K562 (cell line): ENCODE results near the gene KIF6. TPM values are rescaled to one million over a fixed set of nuclear protein-coding genes. Genes with fewer than 3 reads are reported as not detected.

ENCODE experiments used
- ATAC-seq: fragments of 200-7000 bp; cut with Tn5 transposase; 3 replicates; pipeline ENCODE4 v1.9.1; 2020; ENCODE audit warnings: moderate library complexity
- BruUV-seq: library from RNA; stranded (reverse); fragments of 400-500 nt; replicated peaks from 2 replicates; lab custom pipeline; 2021; lab: Mats Ljungman, UMichigan
- CTCF ChIA-PET: fragments of 300-600 bp; formaldehyde crosslinking; extraction: SDS; loops from one replicate; lab custom pipeline; 2021; ENCODE audit warnings: low intra/inter-chr PET ratio; lab: Yijun Ruan, JAX
- POLR2A ChIA-PET: fragments of 300-600, 350-650 bp; sonication (Branson Sonifier 250); formaldehyde crosslinking; extraction: SDS; loops from one replicate; lab custom pipeline; 2021; ENCODE audit warnings: antibody characterized with exemption, inconsistent platforms; lab: Yijun Ruan, JAX
- DNase-seq, 4 experiments: peaks; one replicate each; pipeline versions ENCODE4 v3.0.0 to v3.0.0-alpha.2; 2011 to 2018; ENCODE audit warnings: low spot score in 3 of 4, mixed read lengths in 3 of 4; ENCODE audit errors: extremely low read depth in 1 of 4
- FAIRE-seq: peaks from 2 replicates; lab custom pipeline; 2011; peaks lifted over from hg19 to GRCh38; lab: Jason Lieb, UNC
- H2AFZ ChIP-seq: 2 replicates; pipeline ENCODE4 v1.6.0; 2011; ENCODE audit warnings: low read depth, low read length, control low read depth, inconsistent platforms
- H3K27ac ChIP-seq: fragments of 200-600 bp; 3 replicates; pipeline ENCODE4 v1.8.0; 2011; ENCODE audit warnings: low read depth, mild to moderate bottlenecking, control low read depth, inconsistent platforms, low read length, moderate library complexity, mixed read lengths; ENCODE audit errors: extremely low read depth
- H3K27me3 ChIP-seq, 2 experiments: fragments of 300-600 bp in 1 of 2; 2 replicates in 1 of 2; 3 replicates in 1 of 2; pipeline versions ENCODE4 v1.6.0 to v1.8.0; 2011; ENCODE audit warnings: inconsistent platforms in 2 of 2, low read length in 2 of 2, mild to moderate bottlenecking in 1 of 2, mixed read lengths in 1 of 2, moderate library complexity in 1 of 2; ENCODE audit not compliant: control insufficient read depth in 2 of 2, insufficient read depth in 2 of 2
- H3K36me3 ChIP-seq: fragments of 300-600 bp; 3 replicates; pipeline ENCODE4 v1.8.0; 2011; ENCODE audit warnings: mild to moderate bottlenecking, low read length, inconsistent platforms; ENCODE audit not compliant: control insufficient read depth, insufficient read depth
- H3K4me1 ChIP-seq, 2 experiments: fragments of 200-600 bp in 1 of 2; replicated peaks in 1 of 2; 2 replicates in 1 of 2; 3 replicates in 1 of 2; pipeline versions ENCODE4 v1.5.1 to v1.8.0; 2011; ENCODE audit warnings: inconsistent platforms in 2 of 2, low read length in 2 of 2, mild to moderate bottlenecking in 1 of 2, mixed read lengths in 1 of 2, moderate library complexity in 1 of 2; ENCODE audit not compliant: control insufficient read depth in 2 of 2, insufficient read depth in 2 of 2
- H3K4me2 ChIP-seq: 2 replicates; pipeline ENCODE4 v1.6.1; 2011; ENCODE audit warnings: low read length, control low read depth, inconsistent platforms, mixed read lengths; ENCODE audit not compliant: insufficient read depth
- H3K4me3 ChIP-seq: fragments of 200-600 bp; sonication (generic), shearing (Covaris generic); 2 replicates; pipeline ENCODE4 v1.5.1; 2016; ENCODE audit warnings: control low read depth, inconsistent platforms
- H3K79me2 ChIP-seq: fragments of 200-600 bp; 3 replicates; pipeline ENCODE4 v1.8.0; 2011; ENCODE audit warnings: low read length, inconsistent platforms; ENCODE audit not compliant: control insufficient read depth, insufficient read depth
- H3K9ac ChIP-seq, 2 experiments: 2 replicates each; pipeline versions ENCODE4 v1.6.0 to v1.6.1; 2011; ENCODE audit warnings: low read depth in 2 of 2, low read length in 2 of 2, control low read depth in 1 of 2, inconsistent platforms in 1 of 2, mild to moderate bottlenecking in 1 of 2, mixed read lengths in 1 of 2; ENCODE audit not compliant: insufficient read depth in 1 of 2
- H3K9me1 ChIP-seq: one replicate; pipeline ENCODE4 v1.6.0; 2011; ENCODE audit warnings: inconsistent platforms, mild to moderate bottlenecking, low read length, moderate library complexity; ENCODE audit not compliant: control insufficient read depth, insufficient read depth
- H3K9me3 ChIP-seq: replicated peaks from 2 replicates; pipeline ENCODE4 v1.5.1; 2011; ENCODE audit warnings: low read depth, low read length, inconsistent platforms; ENCODE audit not compliant: control insufficient read depth, insufficient read depth
- H4K20me1 ChIP-seq: replicated peaks from 2 replicates; pipeline ENCODE4 v1.6.1; 2011; ENCODE audit warnings: low read length, inconsistent platforms, mixed read lengths; ENCODE audit not compliant: control insufficient read depth, insufficient read depth
- PCBP1 ChIP-seq: fragments of 200-400 bp; formaldehyde crosslinking; IDR thresholded peaks from 2 replicates; pipeline ENCODE4 v1.6.1; 2018; ENCODE audit warnings: mild to moderate bottlenecking, low read depth, low read length; ENCODE audit not compliant: poor library complexity, severe bottlenecking
- SMARCE1 ChIP-seq: fragments of 450-650 bp; IDR thresholded peaks from 2 replicates; pipeline ENCODE4 v1.7.1; 2016; ENCODE audit warnings: mild to moderate bottlenecking
- WGBS: fragments of 100-300 bp; shearing (Covaris generic); methylation state at CpG from one replicate; pipeline ENCODE4 v1.1.6; 2016; ENCODE audit warnings: low coverage, mixed read lengths; ENCODE audit not compliant: insufficient coverage; ENCODE audit errors: missing lambda C conversion rate; 5-methylcytosine and 5-hydroxymethylcytosine counted together
- in situ Hi-C: fragments of 300-500 bp; cut with MboI; formaldehyde crosslinking; loops from 4 replicates; pipeline ENCODE4 v1.15.0; 2018; ENCODE audit warnings: inconsistent platforms, mixed read lengths
- intact Hi-C: fragments of 100-400 bp; cut with micrococcal nuclease; formaldehyde crosslinking; loops from 2 replicates; pipeline ENCODE4 v1.14.2; 2022
- polyA plus RNA-seq, 8 experiments: library from polyadenylated mRNA; depleted of rRNA in 4 of 8; stranded (reverse) in 5 of 8; unstranded in 3 of 8; fragments of >200 nt; fragmentation: Nextera tagmentation in 2 of 8; fragmentation: Illumina TruSeq in 1 of 8; extraction: Ambion mirVana in 2 of 8; extraction: Trizol in 1 of 8; gene quantifications; 2 replicates each; pipeline versions ENCODE4 v1.2.1 to v1.2.3, GENCODE V29; 2011 to 2014; ENCODE audit warnings: inconsistent platforms in 1 of 8, missing spikeins in 1 of 8
- total RNA-seq, 7 experiments: library from RNA; depleted of rRNA in 6 of 7; stranded (reverse); fragments of >200 nt in 6 of 7; fragmentation: Illumina TruSeq in 2 of 7; extraction: Trizol in 2 of 7; gene quantifications; 2 replicates each; pipeline versions ENCODE4 v1.2.1 to v1.2.3, GENCODE V29; 2011 to 2021; ENCODE audit warnings: low replicate concordance in 1 of 7
- TF ChIP-seq, protein P1 (sequence below), 2 experiments: IDR thresholded peaks; 2 replicates each; pipeline ENCODE4 v1.6.1; 2012; ENCODE audit warnings: improper control_type of control experiment in 2 of 2, low read depth in 2 of 2, low read length in 2 of 2, borderline replicate concordance in 1 of 2
- TF ChIP-seq, protein P2 (sequence below): fragments of 450-650 bp; formaldehyde crosslinking; conservative IDR thresholded peaks from 2 replicates; pipeline ENCODE4 v1.4.0; 2022; ENCODE audit warnings: mild to moderate bottlenecking, missing genetic modification characterization
- TF ChIP-seq, protein P3 (sequence below): sonication (generic); formaldehyde crosslinking; IDR thresholded peaks from 2 replicates; pipeline ENCODE4 v1.8.0; 2022; ENCODE audit warnings: mild to moderate bottlenecking, missing genetic modification reagents, borderline replicate concordance
- TF ChIP-seq, protein P4 (sequence below): fragments of 450-650 bp; IDR thresholded peaks from 2 replicates; pipeline ENCODE4 v1.6.1; 2016; ENCODE audit warnings: mild to moderate bottlenecking
- TF ChIP-seq, protein P5 (sequence below): fragments of 450-650 bp; IDR thresholded peaks from 2 replicates; pipeline ENCODE4 v1.6.1; 2016

Gene KIF6
- total and polyA plus RNA-seq, 9 of the 15 experiments (the other 6 are each of a cell fraction or from before 2014, with no cell fraction given) = not detected

DNA sequence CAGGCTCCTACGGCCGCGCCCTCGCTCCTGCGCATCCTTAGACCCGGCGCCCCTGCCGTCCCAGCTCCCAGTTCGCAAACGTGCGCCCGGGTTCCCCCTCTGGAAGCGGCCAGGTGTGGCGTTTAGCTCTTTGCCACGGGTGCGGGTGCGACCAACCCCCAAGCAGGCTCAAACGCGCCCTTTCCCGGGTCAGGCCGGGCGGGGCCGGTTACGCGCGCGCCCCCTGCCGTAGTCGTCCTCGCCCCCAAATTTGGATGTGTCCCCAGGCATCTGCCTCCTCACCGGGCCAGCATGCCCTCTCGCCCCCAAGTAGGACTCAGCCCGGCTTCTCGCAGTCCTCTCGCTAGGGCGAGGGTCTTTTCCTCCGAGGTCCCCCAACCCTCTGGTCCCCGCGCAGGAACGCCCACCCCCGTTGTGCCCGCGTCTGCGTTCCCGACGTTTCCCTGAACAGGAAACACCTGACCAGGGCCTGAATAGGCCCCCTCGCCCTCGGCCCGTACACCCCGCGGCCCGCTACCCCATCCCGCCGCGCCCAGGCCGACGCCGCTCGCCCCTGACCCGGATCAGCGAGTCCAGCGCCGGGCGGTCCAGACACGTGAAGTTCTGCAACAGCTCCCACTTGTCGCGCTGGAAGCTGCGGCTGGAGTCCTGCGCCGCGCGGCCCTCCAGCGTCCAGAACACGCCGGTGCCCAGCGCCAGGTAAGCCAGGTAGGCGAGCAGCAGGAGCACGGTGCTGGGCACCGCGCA, 411.5 kb downstream of the KIF6 start (continued):
- TF ChIP-seq, protein P1, sequence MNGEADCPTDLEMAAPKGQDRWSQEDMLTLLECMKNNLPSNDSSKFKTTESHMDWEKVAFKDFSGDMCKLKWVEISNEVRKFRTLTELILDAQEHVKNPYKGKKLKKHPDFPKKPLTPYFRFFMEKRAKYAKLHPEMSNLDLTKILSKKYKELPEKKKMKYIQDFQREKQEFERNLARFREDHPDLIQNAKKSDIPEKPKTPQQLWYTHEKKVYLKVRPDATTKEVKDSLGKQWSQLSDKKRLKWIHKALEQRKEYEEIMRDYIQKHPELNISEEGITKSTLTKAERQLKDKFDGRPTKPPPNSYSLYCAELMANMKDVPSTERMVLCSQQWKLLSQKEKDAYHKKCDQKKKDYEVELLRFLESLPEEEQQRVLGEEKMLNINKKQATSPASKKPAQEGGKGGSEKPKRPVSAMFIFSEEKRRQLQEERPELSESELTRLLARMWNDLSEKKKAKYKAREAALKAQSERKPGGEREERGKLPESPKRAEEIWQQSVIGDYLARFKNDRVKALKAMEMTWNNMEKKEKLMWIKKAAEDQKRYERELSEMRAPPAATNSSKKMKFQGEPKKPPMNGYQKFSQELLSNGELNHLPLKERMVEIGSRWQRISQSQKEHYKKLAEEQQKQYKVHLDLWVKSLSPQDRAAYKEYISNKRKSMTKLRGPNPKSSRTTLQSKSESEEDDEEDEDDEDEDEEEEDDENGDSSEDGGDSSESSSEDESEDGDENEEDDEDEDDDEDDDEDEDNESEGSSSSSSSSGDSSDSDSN (IDR thresholded peaks at IDR 0.05; ENCODE audit: borderline replicate concordance in 1 of 2, low read depth in 2 of 2, low read length in 2 of 2) = no peak
- no peak for TF ChIP-seq PCBP1

DNA sequence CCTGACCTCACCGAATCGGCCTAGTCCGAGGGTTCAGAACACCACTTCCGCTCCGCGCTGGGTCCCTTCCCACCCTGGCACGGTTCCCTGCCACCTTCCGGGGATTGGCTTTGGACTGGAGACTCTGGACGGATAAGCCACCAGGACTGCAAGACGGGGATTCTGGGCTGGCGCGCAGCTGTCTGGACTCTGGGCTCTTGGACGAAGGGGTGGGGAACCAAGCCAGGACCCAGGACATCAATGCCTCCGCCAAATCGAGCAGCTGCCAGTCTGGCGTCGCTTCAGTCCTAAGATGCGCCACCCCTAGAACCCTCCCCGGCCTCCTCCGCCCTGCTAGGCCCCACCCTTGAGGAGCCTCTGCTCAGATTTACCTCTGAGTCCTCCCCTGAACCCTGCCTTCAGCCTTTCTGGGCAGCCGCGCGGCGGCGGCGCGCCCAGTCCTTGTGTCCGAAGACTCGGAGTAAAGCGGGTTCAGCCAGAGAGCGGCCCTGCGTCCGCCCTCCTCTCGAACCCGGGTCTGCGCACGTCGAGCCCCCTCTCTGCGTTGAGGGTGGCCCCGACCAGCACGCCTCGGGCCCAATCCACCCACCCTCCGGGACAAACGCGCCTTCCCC, 412.2 kb downstream of the KIF6 start:
- no TSS peak for BruUV-seq
- Histone ChIP-seq H3K27ac (no peak overlapping the region), H3K4me1 (peaks cover 0 to 13% of the 10 kb centered on the region in 2 experiments; a peak in 1 of 5 replicates), H4K20me1 (peaks cover 20% of the 10 kb centered on the region), H3K9me3 (no peaks in the 10 kb centered on the region), H2AFZ (no peak overlapping the region), H3K9me1 (no peaks in the 10 kb centered on the region), H3K9ac (no peak overlapping the region), H3K27me3 (peaks cover 3 to 68% of the 10 kb centered on the region in 2 experiments; a peak in 4 of 5 replicates), H3K4me3 (no peak overlapping the region), H3K36me3 (no peaks in the 10 kb centered on the region), H3K79me2 (no peaks in the 10 kb centered on the region), H3K4me2 (no peak overlapping the region)
- DNase-seq = no peak
- ATAC-seq = no peak
- intact Hi-C loops = no loop called here
- CTCF ChIA-PET = interaction anchor here (0.6 kb wide), 1 partner anchor 370 kb away, joined by 3 read pairs; no protein-coding TSS in a partner anchor
- POLR2A ChIA-PET = no interaction called here
- in situ Hi-C loops = no loop called here
- WGBS = 20% methylated on average over 32 of the region's 45 CpGs
- FAIRE-seq = no peak
- TF ChIP-seq, protein P2, sequence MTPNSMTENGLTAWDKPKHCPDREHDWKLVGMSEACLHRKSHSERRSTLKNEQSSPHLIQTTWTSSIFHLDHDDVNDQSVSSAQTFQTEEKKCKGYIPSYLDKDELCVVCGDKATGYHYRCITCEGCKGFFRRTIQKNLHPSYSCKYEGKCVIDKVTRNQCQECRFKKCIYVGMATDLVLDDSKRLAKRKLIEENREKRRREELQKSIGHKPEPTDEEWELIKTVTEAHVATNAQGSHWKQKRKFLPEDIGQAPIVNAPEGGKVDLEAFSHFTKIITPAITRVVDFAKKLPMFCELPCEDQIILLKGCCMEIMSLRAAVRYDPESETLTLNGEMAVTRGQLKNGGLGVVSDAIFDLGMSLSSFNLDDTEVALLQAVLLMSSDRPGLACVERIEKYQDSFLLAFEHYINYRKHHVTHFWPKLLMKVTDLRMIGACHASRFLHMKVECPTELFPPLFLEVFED (CRISPR knock-in tag) = no peak
- TF ChIP-seq, protein P3, sequence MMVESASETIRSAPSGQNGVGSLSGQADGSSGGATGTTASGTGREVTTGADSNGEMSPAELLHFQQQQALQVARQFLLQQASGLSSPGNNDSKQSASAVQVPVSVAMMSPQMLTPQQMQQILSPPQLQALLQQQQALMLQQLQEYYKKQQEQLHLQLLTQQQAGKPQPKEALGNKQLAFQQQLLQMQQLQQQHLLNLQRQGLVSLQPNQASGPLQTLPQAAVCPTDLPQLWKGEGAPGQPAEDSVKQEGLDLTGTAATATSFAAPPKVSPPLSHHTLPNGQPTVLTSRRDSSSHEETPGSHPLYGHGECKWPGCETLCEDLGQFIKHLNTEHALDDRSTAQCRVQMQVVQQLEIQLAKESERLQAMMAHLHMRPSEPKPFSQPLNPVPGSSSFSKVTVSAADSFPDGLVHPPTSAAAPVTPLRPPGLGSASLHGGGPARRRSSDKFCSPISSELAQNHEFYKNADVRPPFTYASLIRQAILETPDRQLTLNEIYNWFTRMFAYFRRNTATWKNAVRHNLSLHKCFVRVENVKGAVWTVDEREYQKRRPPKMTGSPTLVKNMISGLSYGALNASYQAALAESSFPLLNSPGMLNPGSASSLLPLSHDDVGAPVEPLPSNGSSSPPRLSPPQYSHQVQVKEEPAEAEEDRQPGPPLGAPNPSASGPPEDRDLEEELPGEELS (CRISPR knock-in tag) = no peak
- TF ChIP-seq, protein P4, sequence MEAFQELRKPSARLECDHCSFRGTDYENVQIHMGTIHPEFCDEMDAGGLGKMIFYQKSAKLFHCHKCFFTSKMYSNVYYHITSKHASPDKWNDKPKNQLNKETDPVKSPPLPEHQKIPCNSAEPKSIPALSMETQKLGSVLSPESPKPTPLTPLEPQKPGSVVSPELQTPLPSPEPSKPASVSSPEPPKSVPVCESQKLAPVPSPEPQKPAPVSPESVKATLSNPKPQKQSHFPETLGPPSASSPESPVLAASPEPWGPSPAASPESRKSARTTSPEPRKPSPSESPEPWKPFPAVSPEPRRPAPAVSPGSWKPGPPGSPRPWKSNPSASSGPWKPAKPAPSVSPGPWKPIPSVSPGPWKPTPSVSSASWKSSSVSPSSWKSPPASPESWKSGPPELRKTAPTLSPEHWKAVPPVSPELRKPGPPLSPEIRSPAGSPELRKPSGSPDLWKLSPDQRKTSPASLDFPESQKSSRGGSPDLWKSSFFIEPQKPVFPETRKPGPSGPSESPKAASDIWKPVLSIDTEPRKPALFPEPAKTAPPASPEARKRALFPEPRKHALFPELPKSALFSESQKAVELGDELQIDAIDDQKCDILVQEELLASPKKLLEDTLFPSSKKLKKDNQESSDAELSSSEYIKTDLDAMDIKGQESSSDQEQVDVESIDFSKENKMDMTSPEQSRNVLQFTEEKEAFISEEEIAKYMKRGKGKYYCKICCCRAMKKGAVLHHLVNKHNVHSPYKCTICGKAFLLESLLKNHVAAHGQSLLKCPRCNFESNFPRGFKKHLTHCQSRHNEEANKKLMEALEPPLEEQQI = no peak
- TF ChIP-seq SMARCE1 = no peak
- TF ChIP-seq, protein P5, sequence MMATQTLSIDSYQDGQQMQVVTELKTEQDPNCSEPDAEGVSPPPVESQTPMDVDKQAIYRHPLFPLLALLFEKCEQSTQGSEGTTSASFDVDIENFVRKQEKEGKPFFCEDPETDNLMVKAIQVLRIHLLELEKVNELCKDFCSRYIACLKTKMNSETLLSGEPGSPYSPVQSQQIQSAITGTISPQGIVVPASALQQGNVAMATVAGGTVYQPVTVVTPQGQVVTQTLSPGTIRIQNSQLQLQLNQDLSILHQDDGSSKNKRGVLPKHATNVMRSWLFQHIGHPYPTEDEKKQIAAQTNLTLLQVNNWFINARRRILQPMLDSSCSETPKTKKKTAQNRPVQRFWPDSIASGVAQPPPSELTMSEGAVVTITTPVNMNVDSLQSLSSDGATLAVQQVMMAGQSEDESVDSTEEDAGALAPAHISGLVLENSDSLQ = no peak
